Fibroblast of peridontal ligament (primary cell): Measurements from ENCODE around the gene NOS1.

Source experiments
- DNase-seq: peaks from one replicate; pipeline ENCODE4 v3.0.0-alpha.2; 2010; ENCODE audit errors: extremely low read depth

NOS1 gene

GRCh38 chr12:117172168-117172567 lies 189.3 kb downstream of the NOS1 start:
- no peak for DNase-seq

GRCh38 chr12:117171499-117172162 lies 189.8 kb downstream of the NOS1 start:
- DNase-seq, result no peak

GRCh38 chr12:117169548-117169947 lies 191.9 kb downstream of the NOS1 start:
- no peak for DNase-seq

- no peak for DNase-seq
These were observed 192.4 kb downstream of the NOS1 start for GRCh38 chr12:117168976-117169375.

- no peak for DNase-seq
These were observed 193.7 kb downstream of the NOS1 start for GRCh38 chr12:117167769-117168168.

- no peak for DNase-seq
These were observed 195.3 kb downstream of the NOS1 start for GRCh38 chr12:117166107-117166506.

GRCh38 chr12:117165342-117165741 lies 196.1 kb downstream of the NOS1 start:
- no peak for DNase-seq

GRCh38 chr12:117162633-117163032 lies 198.8 kb downstream of the NOS1 start:
- DNase-seq, result no peak

- no peak for DNase-seq
These were observed 199.3 kb downstream of the NOS1 start for GRCh38 chr12:117162167-117162539.

- no peak for DNase-seq
These were observed 199.8 kb downstream of the NOS1 start for GRCh38 chr12:117161460-117162166.

- no peak for DNase-seq
These were observed 201.8 kb downstream of the NOS1 start for GRCh38 chr12:117159674-117160073.

GRCh38 chr12:117158911-117159553 lies 202.4 kb downstream of the NOS1 start:
- DNase-seq, result no peak
